Astrocyte of the cerebellum (primary cell): ENCODE results near the gene ZNF358.

Experiments
- DNase-seq: peaks from one replicate; pipeline ENCODE4 v3.0.0-alpha.2; 2011; ENCODE audit warnings: low read depth
- H3K4me3 ChIP-seq: 2 replicates; pipeline ENCODE4 v1.5.1; 2011; ENCODE audit warnings: mild to moderate bottlenecking, low read depth, low read length, moderate library complexity
- in situ Hi-C: cut with HindIII; loops from 2 replicates; pipeline ENCODE4 v1.10.0; 2017; ENCODE audit warnings: low sequenced_read_pairs
- TF ChIP-seq, protein P1 (sequence below): IDR thresholded peaks from 2 replicates; pipeline ENCODE4 v1.5.1; 2012; ENCODE audit warnings: low read length, low read depth, moderate library complexity, mild to moderate bottlenecking; ENCODE audit errors: missing control alignments

ZNF358 gene

DNA sequence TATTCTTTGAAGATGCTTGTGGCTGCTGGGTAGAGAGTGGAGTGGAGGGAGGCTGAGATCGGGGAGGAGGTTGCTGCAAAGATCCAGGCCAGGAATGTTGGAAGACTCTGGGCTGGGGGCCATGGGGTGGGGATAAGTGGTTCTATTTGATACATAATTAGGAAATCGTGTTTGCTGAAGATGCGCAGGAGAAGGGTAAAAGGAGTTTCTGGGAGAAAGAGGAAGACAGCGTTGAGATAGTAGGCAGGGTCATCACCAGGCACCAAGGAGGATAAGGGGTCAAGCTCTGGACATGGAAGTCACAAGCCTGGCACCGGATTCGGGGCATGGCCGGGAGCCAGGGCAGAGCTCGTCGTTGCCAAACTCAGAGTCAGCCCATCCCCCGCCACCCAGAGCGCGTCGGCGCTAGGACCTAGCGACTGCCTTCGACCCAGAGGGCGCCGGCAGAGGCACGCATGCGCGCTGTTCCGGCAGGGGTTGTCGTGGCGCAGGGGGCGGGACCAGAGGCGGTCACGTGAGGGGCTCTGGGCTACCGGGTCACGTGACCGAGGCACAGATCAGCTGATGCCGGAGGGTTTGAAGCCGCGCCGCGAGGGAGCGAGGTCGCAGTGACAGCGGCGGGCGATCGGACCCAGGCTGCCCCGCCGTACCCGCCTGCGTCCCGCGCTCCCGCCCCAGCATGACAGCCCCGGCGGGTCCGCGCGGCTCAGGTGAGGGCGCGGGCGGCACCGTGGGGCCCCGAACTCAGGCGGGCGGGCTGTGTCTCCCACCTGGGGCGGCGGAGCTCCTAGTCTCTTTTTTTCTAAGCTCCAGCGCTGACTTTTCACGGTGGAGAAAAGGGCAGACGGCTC, 6.4 kb downstream of the ZNF358 start, which contains the start of gene MCOLN1:
Gene MCOLN1, plus strand, starts transcription at position 553 of the 851 bp plus-strand sequence. Its CDS starts 127 bp downstream, at position 680.
- peak; percentile 86 for DNase-seq
- H3K4me3 ChIP-seq = peak within 1 kb of the TSS; percentile 79
- TF ChIP-seq, protein P1, sequence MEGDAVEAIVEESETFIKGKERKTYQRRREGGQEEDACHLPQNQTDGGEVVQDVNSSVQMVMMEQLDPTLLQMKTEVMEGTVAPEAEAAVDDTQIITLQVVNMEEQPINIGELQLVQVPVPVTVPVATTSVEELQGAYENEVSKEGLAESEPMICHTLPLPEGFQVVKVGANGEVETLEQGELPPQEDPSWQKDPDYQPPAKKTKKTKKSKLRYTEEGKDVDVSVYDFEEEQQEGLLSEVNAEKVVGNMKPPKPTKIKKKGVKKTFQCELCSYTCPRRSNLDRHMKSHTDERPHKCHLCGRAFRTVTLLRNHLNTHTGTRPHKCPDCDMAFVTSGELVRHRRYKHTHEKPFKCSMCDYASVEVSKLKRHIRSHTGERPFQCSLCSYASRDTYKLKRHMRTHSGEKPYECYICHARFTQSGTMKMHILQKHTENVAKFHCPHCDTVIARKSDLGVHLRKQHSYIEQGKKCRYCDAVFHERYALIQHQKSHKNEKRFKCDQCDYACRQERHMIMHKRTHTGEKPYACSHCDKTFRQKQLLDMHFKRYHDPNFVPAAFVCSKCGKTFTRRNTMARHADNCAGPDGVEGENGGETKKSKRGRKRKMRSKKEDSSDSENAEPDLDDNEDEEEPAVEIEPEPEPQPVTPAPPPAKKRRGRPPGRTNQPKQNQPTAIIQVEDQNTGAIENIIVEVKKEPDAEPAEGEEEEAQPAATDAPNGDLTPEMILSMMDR = no peak
- in situ Hi-C loops = no loop called here

DNA sequence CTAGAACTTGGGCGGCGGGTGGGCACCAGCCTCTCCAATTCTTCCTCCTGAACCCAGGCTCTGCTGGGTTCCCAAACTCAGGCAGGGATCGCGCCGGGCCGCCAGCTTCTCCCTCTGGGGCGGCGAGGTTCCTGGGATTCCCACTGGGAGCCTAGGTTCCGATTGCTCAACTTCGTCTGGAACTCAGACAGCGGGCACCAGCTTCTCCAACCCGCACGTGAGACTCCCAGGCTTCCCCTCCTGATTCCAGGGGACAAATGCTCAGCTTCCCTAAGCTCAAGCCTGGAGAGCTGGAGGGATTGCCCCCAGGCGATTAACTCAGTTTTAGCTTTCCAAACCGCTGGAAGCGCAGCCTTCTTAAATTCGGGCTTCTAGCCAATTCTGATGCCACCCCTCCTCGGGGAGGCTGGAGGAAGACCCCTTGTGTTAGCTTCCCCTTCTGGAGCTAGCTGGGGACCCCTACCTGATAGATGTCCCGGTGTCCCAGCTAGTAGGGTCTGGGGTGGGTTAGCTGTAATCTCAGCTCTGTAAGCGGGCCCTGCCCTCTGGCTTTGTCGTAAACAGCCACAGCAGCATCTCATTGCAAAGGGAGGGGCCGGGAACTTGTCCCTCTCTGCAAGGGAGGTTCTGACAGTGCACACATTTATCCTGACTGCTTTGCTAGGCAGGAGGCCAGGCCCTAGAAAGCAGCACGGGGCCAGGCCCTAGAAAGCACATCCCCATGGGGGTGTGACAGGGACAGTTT, 7.2 kb downstream of the ZNF358 start:
- in situ Hi-C loops = no loop called here
- TF ChIP-seq, protein P1 = no peak
- no peak for DNase-seq
- peak overlapping the region; percentile 79 for H3K4me3 ChIP-seq

DNA sequence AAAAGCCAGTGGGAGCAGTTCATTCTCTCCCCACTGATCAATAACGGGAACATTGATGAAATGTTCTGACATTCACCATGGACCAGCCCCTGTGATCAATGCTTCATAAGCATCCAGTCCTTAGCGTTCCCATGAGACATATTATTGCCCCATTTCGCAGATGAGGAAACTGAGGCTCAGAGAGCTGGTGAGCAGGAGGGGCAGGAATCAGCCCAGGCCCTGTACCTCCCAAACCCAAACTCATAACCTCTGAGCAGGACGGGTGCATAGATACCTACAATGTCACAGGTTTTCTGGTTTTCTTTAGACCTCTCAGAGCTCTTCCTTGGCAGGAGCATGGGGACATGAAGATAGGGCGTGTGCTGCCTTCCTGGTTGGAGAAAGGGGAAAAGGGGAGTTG, 8.6 kb downstream of the ZNF358 start:
- TF ChIP-seq, protein P1 = no peak
- H3K4me3 ChIP-seq = no peak overlapping the region
- in situ Hi-C loops = no loop called here
- DNase-seq = no peak

DNA sequence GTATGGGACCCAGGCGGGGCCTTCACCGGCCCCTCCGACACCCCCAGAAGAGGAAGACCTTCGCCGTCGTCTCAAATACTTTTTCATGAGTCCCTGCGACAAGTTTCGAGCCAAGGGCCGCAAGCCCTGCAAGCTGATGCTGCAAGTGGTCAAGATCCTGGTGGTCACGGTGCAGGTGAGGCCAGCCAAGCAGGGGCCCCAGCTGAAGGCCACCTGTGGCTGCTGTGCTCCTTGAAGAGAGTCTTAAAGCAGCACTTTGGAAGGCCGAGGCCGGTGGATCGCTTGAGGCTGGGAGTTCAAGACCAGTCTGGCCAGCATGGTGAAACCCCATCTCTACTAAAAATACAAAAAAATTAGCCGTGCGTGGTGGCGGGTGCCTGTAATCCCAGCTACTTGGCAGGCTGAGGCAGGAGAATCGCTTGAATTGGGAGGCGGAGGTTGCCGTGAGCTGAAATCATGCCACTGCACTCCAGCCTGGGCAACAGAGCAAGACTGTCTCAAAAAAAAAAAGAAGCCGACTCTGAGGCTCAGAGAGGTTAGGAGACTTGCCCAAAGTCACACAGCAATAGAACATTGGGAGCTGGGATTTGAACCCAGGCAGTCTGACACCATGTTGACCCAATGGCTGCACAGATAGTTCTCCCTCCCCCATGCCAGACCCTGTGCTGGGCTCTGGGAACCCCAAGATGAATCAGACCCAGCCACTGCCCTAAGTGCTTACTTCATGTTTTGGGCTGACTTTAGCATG, 9.3 kb downstream of the ZNF358 start:
- no peak for DNase-seq
- in situ Hi-C loops = no loop called here
- H3K4me3 ChIP-seq = no peak overlapping the region
- TF ChIP-seq, protein P1 = no peak

DNA sequence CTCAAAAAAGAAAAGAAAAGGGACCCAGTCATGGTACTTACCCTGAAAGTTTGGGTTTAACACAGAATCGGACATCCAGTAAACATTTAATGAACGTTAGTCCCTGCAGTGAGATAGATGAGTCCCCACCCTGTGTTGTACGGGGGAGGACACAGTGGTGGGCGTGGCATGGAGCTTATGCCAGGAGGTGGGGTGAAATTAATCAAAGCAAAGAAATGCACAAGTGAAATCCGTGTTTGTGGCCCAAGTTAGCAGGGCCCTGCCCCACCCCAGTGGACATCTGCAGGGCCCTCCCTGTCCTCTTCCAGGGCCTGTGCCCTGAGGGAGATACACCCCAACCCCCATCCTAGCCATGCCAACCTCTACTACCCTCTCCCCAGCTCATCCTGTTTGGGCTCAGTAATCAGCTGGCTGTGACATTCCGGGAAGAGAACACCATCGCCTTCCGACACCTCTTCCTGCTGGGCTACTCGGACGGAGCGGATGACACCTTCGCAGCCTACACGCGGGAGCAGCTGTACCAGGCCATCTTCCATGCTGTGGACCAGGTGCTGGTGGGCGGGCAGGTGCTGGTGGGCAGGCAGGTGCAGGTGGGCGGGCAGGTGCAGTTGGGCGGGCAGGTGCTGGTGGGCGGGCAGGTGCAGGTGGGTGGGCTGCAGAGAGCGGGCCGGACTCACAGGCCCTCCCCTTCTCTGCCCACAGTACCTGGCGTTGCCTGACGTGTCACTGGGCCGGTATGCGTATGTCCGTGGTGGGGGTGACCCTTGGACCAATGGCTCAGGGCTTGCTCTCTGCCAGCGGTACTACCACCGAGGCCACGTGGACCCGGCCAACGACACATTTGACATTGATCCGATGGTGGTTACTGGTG, 10.4 kb downstream of the ZNF358 start:
- no peak for DNase-seq
- no peak overlapping the region for H3K4me3 ChIP-seq
- TF ChIP-seq, protein P1 = no peak
- in situ Hi-C loops = no loop called here
